ENCODE results near the gene CAMK2B. TPM values are rescaled to one million over a fixed set of nuclear protein-coding genes. Genes with fewer than 3 reads are reported as not detected.
A peak's percentile ranks its signal among the peaks of the same experiment; 100 is the strongest.

Gene CAMK2B
- total RNA-seq, 1 donor, result not detected

GRCh38 chr7:44367475-44368043, 42.2 kb upstream of the CAMK2B start:
- no peak for DNase-seq (ENCODE audit: low read depth)
- no peak for TF ChIP-seq CTCF (IDR thresholded peaks at IDR 0.05; ENCODE audit: insufficient read depth, low read depth, low read length)
- H3K4me3 ChIP-seq (ENCODE audit: low read depth, low read length), result no peak overlapping the region

DNA sequence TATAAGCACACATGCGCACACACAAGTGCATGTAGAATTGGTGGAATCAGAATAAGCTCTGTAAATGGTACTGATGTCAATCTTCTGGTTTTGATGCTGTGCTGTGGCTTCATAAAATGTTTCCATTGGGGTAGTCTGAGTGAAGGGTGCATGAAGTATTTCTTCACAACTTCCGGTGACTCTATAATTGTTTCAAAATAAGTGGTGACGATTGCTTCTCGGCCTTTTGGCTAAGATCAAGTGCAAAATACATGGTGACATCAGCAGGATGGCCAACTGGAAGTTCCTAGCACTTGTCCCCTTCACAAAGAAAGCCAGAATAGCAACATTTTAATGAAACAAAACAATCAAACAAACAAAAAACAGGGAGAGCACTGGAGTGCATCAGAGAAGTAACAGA, 41.6 kb upstream of the CAMK2B start:
- TF ChIP-seq CTCF (IDR thresholded peaks at IDR 0.05; ENCODE audit: insufficient read depth, low read depth, low read length), result no peak
- DNase-seq (ENCODE audit: low read depth), result no peak
- H3K4me3 ChIP-seq (ENCODE audit: low read depth, low read length), result no peak overlapping the region

- H3K4me3 ChIP-seq (ENCODE audit: low read depth, low read length), result no peak overlapping the region
- DNase-seq (ENCODE audit: low read depth), result no peak
- TF ChIP-seq CTCF (IDR thresholded peaks at IDR 0.05; ENCODE audit: insufficient read depth, low read depth, low read length), result no peak
These were observed 28.3 kb upstream of the CAMK2B start for GRCh38 chr7:44353668-44354067.

- DNase-seq (ENCODE audit: low read depth), result no peak
- TF ChIP-seq CTCF (IDR thresholded peaks at IDR 0.05; ENCODE audit: insufficient read depth, low read depth, low read length), result no peak
- H3K4me3 ChIP-seq (ENCODE audit: low read depth, low read length), result no peak overlapping the region
These were observed 23.7 kb upstream of the CAMK2B start for GRCh38 chr7:44348851-44349781.

DNA sequence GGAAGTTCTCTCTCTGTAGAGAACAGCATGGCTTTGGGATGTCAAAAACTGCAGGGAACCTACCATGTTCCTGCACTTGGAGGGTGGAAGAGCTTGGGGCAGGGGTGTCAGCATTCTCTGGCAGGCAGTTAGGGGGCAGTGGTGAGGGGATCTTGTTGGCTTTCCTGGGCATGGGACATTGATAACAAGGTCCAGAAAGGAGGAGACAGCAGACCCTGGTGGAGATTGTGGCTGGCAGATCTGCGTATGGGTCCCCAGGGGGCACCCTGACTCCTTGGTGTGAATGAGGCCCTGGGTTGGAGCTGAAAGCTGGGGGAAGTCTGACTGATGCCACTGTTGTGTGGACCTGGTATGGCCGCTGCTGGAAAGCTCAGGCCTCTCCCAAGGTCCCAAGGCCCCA, 22.9 kb upstream of the CAMK2B start:
- DNase-seq (ENCODE audit: low read depth), result peak; percentile 58
- H3K4me3 ChIP-seq (ENCODE audit: low read depth, low read length), result no peak overlapping the region
- peak; percentile 79 for TF ChIP-seq CTCF (IDR thresholded peaks at IDR 0.05; ENCODE audit: insufficient read depth, low read depth, low read length)

DNA sequence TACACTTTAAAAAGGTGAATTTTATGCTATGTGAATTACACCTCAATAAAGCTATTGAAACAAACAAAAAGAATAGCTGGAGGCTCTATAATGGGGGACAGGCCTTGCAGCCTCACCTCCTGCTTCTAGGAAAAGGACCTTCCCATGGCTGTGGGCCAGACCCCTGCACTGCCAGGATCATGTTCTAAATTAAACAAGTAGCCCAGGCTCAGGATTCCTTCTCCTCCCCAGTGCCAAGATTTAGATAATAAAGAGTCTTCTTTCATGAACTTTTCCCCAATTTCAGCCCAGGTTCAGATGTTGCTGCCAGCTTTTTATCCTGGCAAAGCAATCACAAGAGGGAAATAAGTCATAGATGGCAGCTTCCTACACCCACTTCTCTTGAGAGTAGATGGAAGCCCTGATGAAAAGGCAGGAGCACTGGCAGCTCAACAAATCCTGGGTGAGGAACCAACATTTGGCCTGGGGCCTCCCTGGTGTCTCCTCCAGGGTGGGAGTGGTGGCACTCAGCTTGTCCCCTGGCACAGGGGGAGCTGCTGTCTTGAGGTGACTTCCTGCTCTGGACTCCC, 22.2 kb upstream of the CAMK2B start:
- no peak for TF ChIP-seq CTCF (IDR thresholded peaks at IDR 0.05; ENCODE audit: insufficient read depth, low read depth, low read length)
- no peak for DNase-seq (ENCODE audit: low read depth)
- H3K4me3 ChIP-seq (ENCODE audit: low read depth, low read length), result no peak overlapping the region

Data from fibroblast of villous mesenchyme (primary cell).